Measurements from ENCODE around the gene CSH2. TPM values are rescaled to one million over a fixed set of nuclear protein-coding genes. Genes with fewer than 3 reads are reported as not detected.
A peak's percentile ranks its signal among the peaks of the same experiment; 100 is the strongest.

CSH2 gene

DNA sequence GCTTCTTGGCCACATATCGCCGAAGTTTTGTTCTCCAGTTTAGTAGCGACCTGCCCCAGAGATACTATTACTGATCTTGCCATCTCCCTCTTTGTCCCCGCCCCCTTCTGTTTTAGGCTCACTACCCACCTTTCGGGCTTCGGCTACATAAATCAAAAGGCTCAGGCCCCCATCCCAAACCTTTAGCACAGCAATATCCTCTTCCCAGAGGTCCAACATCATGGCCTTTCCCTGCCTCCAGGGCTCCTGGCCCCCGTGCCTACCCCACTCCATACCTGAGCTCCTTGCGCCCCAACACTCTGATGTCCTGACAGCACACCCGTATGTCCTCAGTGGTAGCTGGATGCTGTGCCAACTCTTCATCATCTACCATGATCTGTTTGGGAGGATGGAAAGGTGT, 49.1 kb downstream of the CSH2 start:
- Histone ChIP-seq H3K27me3 (ENCODE audit: control insufficient read depth in 3 of 3, insufficient read depth in 3 of 3, low read depth in 1 of 3, low read length in 3 of 3) (no peaks in the 10 kb centered on the region), H3K4me2 (ENCODE audit: insufficient read depth, low read length, poor library complexity, severe bottlenecking) (no peak overlapping the region), H3K4me3 (ENCODE audit: low read length in 2 of 2) (peak overlapping the region in 1 of 2 donors; percentile 27), H3K9ac (ENCODE audit: low read depth, low read length, poor library complexity) (no peak overlapping the region), H2BK15ac (ENCODE audit: low read length) (no peak overlapping the region), H2BK5ac (ENCODE audit: low read length) (no peak overlapping the region), H3K36me3 (replicated peaks in 1 of 2; ENCODE audit: control insufficient read depth in 2 of 2, insufficient read depth in 2 of 2, low read length in 2 of 2) (peaks cover 54 to 80% of the 10 kb centered on the region in 2 donors), H3K4me1 (ENCODE audit: control insufficient read depth in 2 of 2, insufficient read depth in 1 of 2, low read depth in 1 of 2, low read length in 2 of 2) (peaks cover 8 to 12% of the 10 kb centered on the region in 2 donors), H2BK12ac (ENCODE audit: low read length) (no peak overlapping the region), H3K79me1 (ENCODE audit: low read depth, low read length) (peaks cover 5% of the 10 kb centered on the region), H4K91ac (ENCODE audit: low read depth, low read length, poor library complexity) (no peak overlapping the region), H4K8ac (ENCODE audit: low read depth, low read length) (no peak overlapping the region), H2AFZ (ENCODE audit: low read length) (no peak overlapping the region), H3K23ac (ENCODE audit: low read depth, low read length, poor library complexity) (no peak overlapping the region), H3K18ac (ENCODE audit: low read length) (no peak overlapping the region), H2AK5ac (ENCODE audit: low read depth, low read length) (no peak overlapping the region), H3K27ac (replicated peaks; ENCODE audit: low read length) (no peak overlapping the region), H3K4ac (ENCODE audit: low read length) (no peak overlapping the region), H3K14ac (ENCODE audit: low read length) (no peak overlapping the region), H3K9me3 (replicated peaks in 1 of 2; ENCODE audit: control insufficient read depth in 2 of 2, insufficient read depth in 1 of 2, low read depth in 1 of 2, low read length in 2 of 2) (no peaks in the 10 kb centered on the region), H2BK120ac (ENCODE audit: low read depth, low read length) (no peak overlapping the region)
- no CpG with 5 or more reads among the region's 9 CpGs for WGBS, 2 donors (ENCODE audit: extremely low coverage in 2 of 2, insufficient read length in 2 of 2, insufficient replicate concordance in 1 of 2)
- no peak for DNase-seq (ENCODE audit: low spot score)

GRCh38 chr17:63823659-63824331, 49.7 kb downstream of the CSH2 start:
- H3K9ac ChIP-seq (ENCODE audit: low read depth, low read length, poor library complexity) = no peak overlapping the region
- no peaks in the 10 kb centered on the region for H3K9me3 ChIP-seq (replicated peaks in 1 of 2; ENCODE audit: control insufficient read depth in 2 of 2, insufficient read depth in 1 of 2, low read depth in 1 of 2, low read length in 2 of 2)
- H3K4ac ChIP-seq (ENCODE audit: low read length) = no peak overlapping the region
- no CpG with 5 or more reads among the region's 13 CpGs for WGBS, 2 donors (ENCODE audit: extremely low coverage in 2 of 2, insufficient read length in 2 of 2, insufficient replicate concordance in 1 of 2)
- peaks cover 3% of the 10 kb centered on the region for H3K79me1 ChIP-seq (ENCODE audit: low read depth, low read length)
- no peak overlapping the region for H3K27ac ChIP-seq (replicated peaks; ENCODE audit: low read length)
- H2BK120ac ChIP-seq (ENCODE audit: low read depth, low read length) = no peak overlapping the region
- no peak overlapping the region for H2AFZ ChIP-seq (ENCODE audit: low read length)
- no peak for DNase-seq (ENCODE audit: low spot score)
- H3K18ac ChIP-seq (ENCODE audit: low read length) = no peak overlapping the region
- H3K14ac ChIP-seq (ENCODE audit: low read length) = no peak overlapping the region
- H3K4me3 ChIP-seq (ENCODE audit: low read length in 2 of 2) = no peak overlapping the region
- no peaks in the 10 kb centered on the region for H3K27me3 ChIP-seq (ENCODE audit: control insufficient read depth in 3 of 3, insufficient read depth in 3 of 3, low read depth in 1 of 3, low read length in 3 of 3)
- H2BK12ac ChIP-seq (ENCODE audit: low read length) = no peak overlapping the region
- no peak overlapping the region for H2BK15ac ChIP-seq (ENCODE audit: low read length)
- no peak overlapping the region for H4K8ac ChIP-seq (ENCODE audit: low read depth, low read length)
- H3K36me3 ChIP-seq (replicated peaks in 1 of 2; ENCODE audit: control insufficient read depth in 2 of 2, insufficient read depth in 2 of 2, low read length in 2 of 2) = peaks cover 52 to 80% of the 10 kb centered on the region in 2 donors
- no peak overlapping the region for H2AK5ac ChIP-seq (ENCODE audit: low read depth, low read length)
- H3K4me1 ChIP-seq (ENCODE audit: control insufficient read depth in 2 of 2, insufficient read depth in 1 of 2, low read depth in 1 of 2, low read length in 2 of 2) = peaks cover 5 to 11% of the 10 kb centered on the region in 2 donors
- H3K23ac ChIP-seq (ENCODE audit: low read depth, low read length, poor library complexity) = no peak overlapping the region
- H4K91ac ChIP-seq (ENCODE audit: low read depth, low read length, poor library complexity) = no peak overlapping the region
- no peak overlapping the region for H3K4me2 ChIP-seq (ENCODE audit: insufficient read depth, low read length, poor library complexity, severe bottlenecking)
- H2BK5ac ChIP-seq (ENCODE audit: low read length) = no peak overlapping the region

- Histone ChIP-seq H3K14ac (ENCODE audit: low read length) (no peak overlapping the region), H3K27me3 (ENCODE audit: control insufficient read depth in 3 of 3, insufficient read depth in 3 of 3, low read depth in 1 of 3, low read length in 3 of 3) (no peaks in the 10 kb centered on the region), H4K8ac (ENCODE audit: low read depth, low read length) (no peak overlapping the region), H3K4ac (ENCODE audit: low read length) (no peak overlapping the region), H2BK15ac (ENCODE audit: low read length) (no peak overlapping the region), H3K79me1 (ENCODE audit: low read depth, low read length) (peaks cover 6% of the 10 kb centered on the region), H3K36me3 (replicated peaks in 1 of 2; ENCODE audit: control insufficient read depth in 2 of 2, insufficient read depth in 2 of 2, low read length in 2 of 2) (peaks cover 65 to 86% of the 10 kb centered on the region in 2 donors), H2AFZ (ENCODE audit: low read length) (no peak overlapping the region), H3K9me3 (replicated peaks in 1 of 2; ENCODE audit: control insufficient read depth in 2 of 2, insufficient read depth in 1 of 2, low read depth in 1 of 2, low read length in 2 of 2) (no peaks in the 10 kb centered on the region), H3K27ac (replicated peaks; ENCODE audit: low read length) (no peak overlapping the region), H3K23ac (ENCODE audit: low read depth, low read length, poor library complexity) (no peak overlapping the region), H3K18ac (ENCODE audit: low read length) (no peak overlapping the region), H3K4me2 (ENCODE audit: insufficient read depth, low read length, poor library complexity, severe bottlenecking) (no peak overlapping the region), H3K4me3 (ENCODE audit: low read length in 2 of 2) (no peak overlapping the region), H2AK5ac (ENCODE audit: low read depth, low read length) (no peak overlapping the region), H2BK12ac (ENCODE audit: low read length) (no peak overlapping the region), H2BK120ac (ENCODE audit: low read depth, low read length) (no peak overlapping the region), H3K4me1 (ENCODE audit: control insufficient read depth in 2 of 2, insufficient read depth in 1 of 2, low read depth in 1 of 2, low read length in 2 of 2) (peaks cover 2 to 6% of the 10 kb centered on the region in 2 donors), H4K91ac (ENCODE audit: low read depth, low read length, poor library complexity) (no peak overlapping the region), H2BK5ac (ENCODE audit: low read length) (no peak overlapping the region), H3K9ac (ENCODE audit: low read depth, low read length, poor library complexity) (no peak overlapping the region)
- DNase-seq (ENCODE audit: low spot score) = no peak
Measured at GRCh38 chr17:63822537-63822936, 50.9 kb downstream of the CSH2 start.

Small RNA genes lying within 50 kb of the gene (small RNA-seq; reads per million reads assigned to genes)
- gene AC040958.1 (ENCODE audit: insufficient read depth) (not detected), gene AC127029.1 (ENCODE audit: insufficient read depth) (not detected), gene GH1 (ENCODE audit: insufficient read depth) (not detected)

All from neuronal stem cell (in vitro differentiated cells).